Kidney capillary endothelial cell (primary cell): ENCODE measurements around the gene MMP24.
A peak's percentile ranks its signal among the peaks of the same experiment; 100 is the strongest.
"Not testable (repeated sequence)": the region's sequence is repeated elsewhere in the genome, so short reads cannot be mapped to it uniquely, and the experiment has no call there.

Source experiments
- DNase-seq: peaks from one replicate; pipeline ENCODE4 v3.0.0-alpha.2; 2018; ENCODE audit warnings: low spot score

Gene MMP24

GRCh38 chr20:35223941-35224340 is 2.5 kb upstream of the MMP24 start:
- no peak for DNase-seq

GRCh38 chr20:35224536-35224935 is 2.0 kb upstream of the MMP24 start:
- DNase-seq, result no peak

- DNase-seq, result peak; percentile 50
These were observed 968 bp upstream of the MMP24 start for GRCh38 chr20:35225319-35226125.

GRCh38 chr20:35226884-35227681 is 593 bp downstream of the MMP24 start:
- DNase-seq, result peak; percentile 53

- no peak for DNase-seq
These were observed 6.1 kb downstream of the MMP24 start for GRCh38 chr20:35232575-35232974.

- no peak for DNase-seq
These were observed 9.4 kb downstream of the MMP24 start for GRCh38 chr20:35235881-35236280.

GRCh38 chr20:35237486-35237885 is 11.0 kb downstream of the MMP24 start:
- no peak for DNase-seq

- no peak for DNase-seq
These were observed 11.7 kb downstream of the MMP24 start for GRCh38 chr20:35238170-35238569.

- no peak for DNase-seq
These were observed 12.2 kb downstream of the MMP24 start for GRCh38 chr20:35238735-35239134.

- DNase-seq, result no peak
These were observed 13.8 kb downstream of the MMP24 start for GRCh38 chr20:35240083-35240810.

- no peak for DNase-seq
These were observed 14.4 kb downstream of the MMP24 start for GRCh38 chr20:35240811-35241293.

- no peak for DNase-seq
These were observed 16.8 kb downstream of the MMP24 start for GRCh38 chr20:35243317-35243716.

- no peak for DNase-seq
These were observed 17.5 kb downstream of the MMP24 start for GRCh38 chr20:35243986-35244385.

GRCh38 chr20:35246723-35247122 is 20.2 kb downstream of the MMP24 start:
- DNase-seq, result no peak

- DNase-seq, result no peak
These were observed 22.4 kb downstream of the MMP24 start for GRCh38 chr20:35248641-35249475.

- no peak for DNase-seq
These were observed 25.1 kb downstream of the MMP24 start for GRCh38 chr20:35251613-35251940.

- no peak for DNase-seq
These were observed 25.6 kb downstream of the MMP24 start for GRCh38 chr20:35252037-35252461.

GRCh38 chr20:35252598-35252997 is 26.1 kb downstream of the MMP24 start:
- DNase-seq, result not testable (repeated sequence)

- DNase-seq, result no peak
These were observed 26.5 kb downstream of the MMP24 start for GRCh38 chr20:35253010-35253409.

- no peak for DNase-seq
These were observed 28.0 kb downstream of the MMP24 start for GRCh38 chr20:35254448-35254999.

GRCh38 chr20:35257175-35257909 is 30.9 kb downstream of the MMP24 start:
- DNase-seq, result no peak
